ENCODE measurements around the gene MYADML2.

The MYADML2 gene

GRCh38 chr17:81942167-81942553, 4.9 kb downstream of the MYADML2 start:
- 59 to 62% methylated on average over 10 to 11 of the region's 12 CpGs for WGBS, 2 experiments (ENCODE audit: insufficient coverage in 2 of 2)
- no peaks in the 10 kb centered on the region for H3K9me3 ChIP-seq (ENCODE audit: control insufficient read depth, low read length)
- H3K4me1 ChIP-seq (ENCODE audit: control insufficient read depth, insufficient read depth, low read length, poor library complexity, severe bottlenecking): no peaks in the 10 kb centered on the region
- H3K27ac ChIP-seq (ENCODE audit: low read depth, low read length, severe bottlenecking): no peak overlapping the region
- no peak overlapping the region for H3K4me3 ChIP-seq (ENCODE audit: extremely low read depth, insufficient read depth, low read length, poor library complexity, severe bottlenecking)
- H3K36me3 ChIP-seq (ENCODE audit: control insufficient read depth, insufficient read depth, low read length): no peaks in the 10 kb centered on the region

GRCh38 chr17:81941484-81942166, 5.4 kb downstream of the MYADML2 start:
- Histone ChIP-seq H3K36me3 (ENCODE audit: control insufficient read depth, insufficient read depth, low read length) (no peaks in the 10 kb centered on the region), H3K4me1 (ENCODE audit: control insufficient read depth, insufficient read depth, low read length, poor library complexity, severe bottlenecking) (no peaks in the 10 kb centered on the region), H3K9me3 (ENCODE audit: control insufficient read depth, low read length) (no peaks in the 10 kb centered on the region), H3K27ac (ENCODE audit: low read depth, low read length, severe bottlenecking) (no peak overlapping the region), H3K4me3 (ENCODE audit: extremely low read depth, insufficient read depth, low read length, poor library complexity, severe bottlenecking) (no peak overlapping the region)
- 59 to 66% methylated on average over 23 to 24 of the region's 30 CpGs for WGBS, 2 experiments (ENCODE audit: insufficient coverage in 2 of 2)

- no peak overlapping the region for H3K27ac ChIP-seq (ENCODE audit: low read depth, low read length, severe bottlenecking)
- WGBS, 2 experiments (ENCODE audit: insufficient coverage in 2 of 2): 96% methylated on average over 54 to 56 of the region's 56 CpGs
- peaks cover under 1% of the 10 kb centered on the region for H3K36me3 ChIP-seq (ENCODE audit: control insufficient read depth, insufficient read depth, low read length)
- no peaks in the 10 kb centered on the region for H3K9me3 ChIP-seq (ENCODE audit: control insufficient read depth, low read length)
- no peak overlapping the region for H3K4me3 ChIP-seq (ENCODE audit: extremely low read depth, insufficient read depth, low read length, poor library complexity, severe bottlenecking)
- no peaks in the 10 kb centered on the region for H3K4me1 ChIP-seq (ENCODE audit: control insufficient read depth, insufficient read depth, low read length, poor library complexity, severe bottlenecking)
Observed at GRCh38 chr17:81940538-81941483, 6.2 kb downstream of the MYADML2 start.

- 93 to 95% methylated on average over 17 to 21 of the region's 21 CpGs for WGBS, 2 experiments (ENCODE audit: insufficient coverage in 2 of 2)
- H3K36me3 ChIP-seq (ENCODE audit: control insufficient read depth, insufficient read depth, low read length): peaks cover 9% of the 10 kb centered on the region
- no peaks in the 10 kb centered on the region for H3K9me3 ChIP-seq (ENCODE audit: control insufficient read depth, low read length)
- no peak overlapping the region for H3K4me3 ChIP-seq (ENCODE audit: extremely low read depth, insufficient read depth, low read length, poor library complexity, severe bottlenecking)
- H3K4me1 ChIP-seq (ENCODE audit: control insufficient read depth, insufficient read depth, low read length, poor library complexity, severe bottlenecking): no peaks in the 10 kb centered on the region
- no peak overlapping the region for H3K27ac ChIP-seq (ENCODE audit: low read depth, low read length, severe bottlenecking)
Observed at GRCh38 chr17:81939881-81940385, 7.1 kb downstream of the MYADML2 start.

GRCh38 chr17:81939218-81939617, 7.8 kb downstream of the MYADML2 start:
- 84 to 97% methylated on average over 5 to 11 of the region's 15 CpGs for WGBS, 2 experiments (ENCODE audit: insufficient coverage in 2 of 2)
- Histone ChIP-seq H3K9me3 (ENCODE audit: control insufficient read depth, low read length) (no peaks in the 10 kb centered on the region), H3K4me1 (ENCODE audit: control insufficient read depth, insufficient read depth, low read length, poor library complexity, severe bottlenecking) (no peaks in the 10 kb centered on the region), H3K27ac (ENCODE audit: low read depth, low read length, severe bottlenecking) (no peak overlapping the region), H3K4me3 (ENCODE audit: extremely low read depth, insufficient read depth, low read length, poor library complexity, severe bottlenecking) (no peak overlapping the region), H3K36me3 (ENCODE audit: control insufficient read depth, insufficient read depth, low read length) (peaks cover 11% of the 10 kb centered on the region)

GRCh38 chr17:81935709-81936084, 11.3 kb downstream of the MYADML2 start:
- WGBS, 2 experiments (ENCODE audit: insufficient coverage in 2 of 2): 81 to 96% methylated on average over 3 to 6 of the region's 6 CpGs
- Histone ChIP-seq H3K9me3 (ENCODE audit: control insufficient read depth, low read length) (no peaks in the 10 kb centered on the region), H3K27ac (ENCODE audit: low read depth, low read length, severe bottlenecking) (no peak overlapping the region), H3K4me1 (ENCODE audit: control insufficient read depth, insufficient read depth, low read length, poor library complexity, severe bottlenecking) (no peaks in the 10 kb centered on the region), H3K36me3 (ENCODE audit: control insufficient read depth, insufficient read depth, low read length) (peaks cover 16% of the 10 kb centered on the region), H3K4me3 (ENCODE audit: extremely low read depth, insufficient read depth, low read length, poor library complexity, severe bottlenecking) (peak overlapping the region; percentile 72)

GRCh38 chr17:81934850-81935708, 12.0 kb downstream of the MYADML2 start:
- H3K4me3 ChIP-seq (ENCODE audit: extremely low read depth, insufficient read depth, low read length, poor library complexity, severe bottlenecking): no peak overlapping the region
- H3K36me3 ChIP-seq (ENCODE audit: control insufficient read depth, insufficient read depth, low read length): peaks cover 16% of the 10 kb centered on the region
- H3K4me1 ChIP-seq (ENCODE audit: control insufficient read depth, insufficient read depth, low read length, poor library complexity, severe bottlenecking): no peaks in the 10 kb centered on the region
- WGBS, 2 experiments (ENCODE audit: insufficient coverage in 2 of 2): 95 to 96% methylated on average over 34 to 37 of the region's 38 CpGs
- no peak overlapping the region for H3K27ac ChIP-seq (ENCODE audit: low read depth, low read length, severe bottlenecking)
- no peaks in the 10 kb centered on the region for H3K9me3 ChIP-seq (ENCODE audit: control insufficient read depth, low read length)

GRCh38 chr17:81934098-81934757, 12.8 kb downstream of the MYADML2 start:
- peaks cover 16% of the 10 kb centered on the region for H3K36me3 ChIP-seq (ENCODE audit: control insufficient read depth, insufficient read depth, low read length)
- H3K4me3 ChIP-seq (ENCODE audit: extremely low read depth, insufficient read depth, low read length, poor library complexity, severe bottlenecking): no peak overlapping the region
- WGBS, 2 experiments (ENCODE audit: insufficient coverage in 2 of 2): 92 to 96% methylated on average over 19 to 23 of the region's 23 CpGs

GRCh38 chr17:81933178-81933699, 13.8 kb downstream of the MYADML2 start:
- H3K4me3 ChIP-seq (ENCODE audit: extremely low read depth, insufficient read depth, low read length, poor library complexity, severe bottlenecking): no peak overlapping the region
- H3K36me3 ChIP-seq (ENCODE audit: control insufficient read depth, insufficient read depth, low read length): peaks cover 16% of the 10 kb centered on the region
- WGBS, 2 experiments (ENCODE audit: insufficient coverage in 2 of 2): 95 to 97% methylated on average over 11 to 14 of the region's 14 CpGs
- H3K4me1 ChIP-seq (ENCODE audit: control insufficient read depth, insufficient read depth, low read length, poor library complexity, severe bottlenecking): no peaks in the 10 kb centered on the region
- no peak overlapping the region for H3K27ac ChIP-seq (ENCODE audit: low read depth, low read length, severe bottlenecking)
- H3K9me3 ChIP-seq (ENCODE audit: control insufficient read depth, low read length): no peaks in the 10 kb centered on the region

More at GRCh38 chr17:81934098-81934757, 12.8 kb downstream of the MYADML2 start:
- no peak overlapping the region for H3K27ac ChIP-seq (ENCODE audit: low read depth, low read length, severe bottlenecking)
- no peaks in the 10 kb centered on the region for H3K4me1 ChIP-seq (ENCODE audit: control insufficient read depth, insufficient read depth, low read length, poor library complexity, severe bottlenecking)
- no peaks in the 10 kb centered on the region for H3K9me3 ChIP-seq (ENCODE audit: control insufficient read depth, low read length)

All from mesodermal cell (in vitro differentiated cells).